ENCODE results near the gene CEBPA.
A peak's percentile ranks its signal among the peaks of the same experiment; 100 is the strongest.

Gene CEBPA

DNA sequence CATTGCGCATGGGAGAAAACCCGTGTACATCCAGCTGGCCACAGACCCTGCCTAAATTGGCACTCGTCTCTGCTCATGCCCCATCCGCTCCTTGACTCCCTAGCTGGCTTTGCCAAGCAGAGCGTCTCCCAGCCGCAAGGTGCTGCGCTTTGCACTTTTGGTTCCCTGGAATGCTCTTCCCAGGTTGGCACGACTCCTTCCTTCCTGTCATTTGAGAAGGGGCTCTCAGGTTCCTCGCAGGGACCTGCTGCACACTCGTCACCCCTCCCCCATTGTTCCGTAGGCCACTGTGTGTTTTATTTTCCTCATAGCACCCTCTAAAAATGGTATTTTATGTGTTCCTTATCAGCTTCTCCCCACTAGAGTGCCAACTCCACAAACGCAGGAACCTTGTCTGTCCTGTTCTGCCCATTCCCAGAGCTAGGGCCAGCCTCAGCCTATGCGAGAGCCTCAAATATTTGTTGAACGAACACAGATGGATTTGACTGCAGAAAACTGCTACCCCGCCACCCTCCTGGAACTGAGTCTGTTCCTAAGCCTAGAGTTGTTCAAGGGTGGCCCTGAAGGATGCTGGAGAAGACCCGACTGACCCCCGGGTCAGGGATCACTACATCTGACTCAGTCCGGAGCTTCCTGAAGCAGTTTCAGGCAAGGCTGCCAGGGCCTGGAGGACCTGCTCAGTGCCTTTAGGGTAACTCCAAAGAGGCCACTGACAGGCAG, 8.4 kb upstream of the CEBPA start:
- H3K27ac ChIP-seq, result peak overlapping the region; percentile 94
- TF ChIP-seq, protein P1, sequence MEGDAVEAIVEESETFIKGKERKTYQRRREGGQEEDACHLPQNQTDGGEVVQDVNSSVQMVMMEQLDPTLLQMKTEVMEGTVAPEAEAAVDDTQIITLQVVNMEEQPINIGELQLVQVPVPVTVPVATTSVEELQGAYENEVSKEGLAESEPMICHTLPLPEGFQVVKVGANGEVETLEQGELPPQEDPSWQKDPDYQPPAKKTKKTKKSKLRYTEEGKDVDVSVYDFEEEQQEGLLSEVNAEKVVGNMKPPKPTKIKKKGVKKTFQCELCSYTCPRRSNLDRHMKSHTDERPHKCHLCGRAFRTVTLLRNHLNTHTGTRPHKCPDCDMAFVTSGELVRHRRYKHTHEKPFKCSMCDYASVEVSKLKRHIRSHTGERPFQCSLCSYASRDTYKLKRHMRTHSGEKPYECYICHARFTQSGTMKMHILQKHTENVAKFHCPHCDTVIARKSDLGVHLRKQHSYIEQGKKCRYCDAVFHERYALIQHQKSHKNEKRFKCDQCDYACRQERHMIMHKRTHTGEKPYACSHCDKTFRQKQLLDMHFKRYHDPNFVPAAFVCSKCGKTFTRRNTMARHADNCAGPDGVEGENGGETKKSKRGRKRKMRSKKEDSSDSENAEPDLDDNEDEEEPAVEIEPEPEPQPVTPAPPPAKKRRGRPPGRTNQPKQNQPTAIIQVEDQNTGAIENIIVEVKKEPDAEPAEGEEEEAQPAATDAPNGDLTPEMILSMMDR (conservative IDR thresholded peaks at IDR 0.05), result no peak
- TF ChIP-seq ZFX (IDR thresholded peaks at IDR 0.05), result no peak

DNA sequence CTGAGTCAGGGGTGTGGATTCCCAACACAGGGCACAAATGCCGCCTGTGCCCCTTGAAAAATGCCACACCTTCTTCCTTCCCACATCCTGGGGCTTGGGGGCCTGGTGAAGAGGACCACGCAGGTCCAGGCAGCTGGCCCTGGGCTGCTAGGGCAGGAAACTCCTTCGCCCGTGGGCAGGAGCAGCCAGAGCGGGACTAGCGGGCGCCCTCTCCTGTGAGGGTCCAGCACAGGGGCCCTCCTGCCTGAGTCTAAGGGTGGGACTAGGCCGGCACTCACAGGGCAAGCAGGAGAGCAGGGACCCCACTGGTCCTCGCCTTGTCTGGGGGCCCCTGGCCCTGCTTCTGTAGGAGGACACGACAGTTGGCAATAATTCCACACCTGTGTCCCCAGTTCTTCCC, 7.5 kb upstream of the CEBPA start:
- H3K27ac ChIP-seq, result peak overlapping the region; percentile 94
- TF ChIP-seq, protein P1 (conservative IDR thresholded peaks at IDR 0.05), result no peak
- TF ChIP-seq ZFX (IDR thresholded peaks at IDR 0.05), result no peak

DNA sequence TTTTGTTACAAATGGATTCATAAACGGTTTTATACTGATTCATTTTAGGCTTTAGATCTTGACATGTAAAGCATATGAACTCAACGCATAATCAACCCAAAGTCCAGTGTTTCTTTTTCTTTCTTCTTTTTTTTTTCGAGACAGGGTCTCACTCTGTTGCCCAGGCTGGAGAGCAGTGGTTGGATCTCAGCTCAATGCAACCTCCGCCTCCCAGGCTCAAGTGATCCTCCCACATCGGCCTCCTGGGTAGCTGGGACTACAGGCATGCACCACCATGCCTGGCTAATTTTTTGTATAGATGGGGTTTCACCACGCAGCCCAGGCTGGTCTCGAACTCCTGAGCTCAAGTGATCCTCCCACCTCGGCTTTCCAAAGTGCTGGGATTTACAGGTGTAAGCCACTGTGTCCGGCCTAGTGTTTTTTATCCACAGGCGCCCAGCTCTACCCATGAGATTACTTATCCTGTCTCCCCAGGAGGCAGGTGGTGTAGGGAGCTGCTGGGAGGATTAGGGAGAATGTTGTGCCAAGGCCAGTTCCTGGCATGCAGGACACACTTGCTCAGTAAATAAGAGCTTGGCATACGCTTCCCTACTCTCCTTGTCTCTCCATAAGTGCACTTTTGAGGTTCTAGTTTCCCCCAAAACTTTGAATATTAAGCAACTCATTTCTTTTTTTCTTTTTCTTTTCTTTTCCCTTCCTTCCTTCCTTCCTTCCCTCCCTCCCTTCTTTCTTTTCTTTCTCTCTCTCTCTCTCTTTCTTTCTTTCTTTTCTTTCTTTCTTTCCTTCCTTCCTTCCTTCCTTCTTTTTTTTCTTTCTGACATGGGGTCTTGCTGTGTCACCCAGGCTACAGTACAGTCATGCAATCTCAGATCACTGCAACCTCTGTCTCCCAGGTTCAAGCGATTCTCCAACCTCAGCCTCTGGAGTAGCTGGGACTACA, 4.8 kb upstream of the CEBPA start:
- TF ChIP-seq ZFX (IDR thresholded peaks at IDR 0.05), result no peak
- TF ChIP-seq, protein P1 (conservative IDR thresholded peaks at IDR 0.05), result no peak
- peak overlapping the region; percentile 94 for H3K27ac ChIP-seq

DNA sequence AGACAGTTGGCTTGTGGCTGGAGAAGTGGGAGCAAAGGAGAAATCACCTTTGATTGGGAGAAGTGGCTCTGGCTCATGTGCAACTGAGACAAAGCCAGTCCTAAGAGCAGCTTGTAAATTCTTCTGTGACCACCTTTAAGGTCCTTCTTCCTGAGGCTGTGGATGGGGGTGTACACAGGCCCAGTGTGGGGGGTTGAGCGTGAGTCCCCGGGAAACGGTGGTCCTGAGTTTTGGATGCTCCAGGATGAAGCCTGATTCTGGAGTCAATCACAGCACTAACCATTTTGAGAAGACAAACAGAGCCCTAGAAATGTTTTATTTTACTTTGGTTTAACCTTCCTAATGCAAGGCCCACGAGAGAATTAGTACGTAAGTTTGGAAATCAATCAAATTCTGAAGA, 3.9 kb upstream of the CEBPA start:
- H3K27ac ChIP-seq, result peak overlapping the region; percentile 35; the same call in 1 of the 2 replicates
- TF ChIP-seq, protein P1 (conservative IDR thresholded peaks at IDR 0.05), result no peak
- no peak for TF ChIP-seq ZFX (IDR thresholded peaks at IDR 0.05)

DNA sequence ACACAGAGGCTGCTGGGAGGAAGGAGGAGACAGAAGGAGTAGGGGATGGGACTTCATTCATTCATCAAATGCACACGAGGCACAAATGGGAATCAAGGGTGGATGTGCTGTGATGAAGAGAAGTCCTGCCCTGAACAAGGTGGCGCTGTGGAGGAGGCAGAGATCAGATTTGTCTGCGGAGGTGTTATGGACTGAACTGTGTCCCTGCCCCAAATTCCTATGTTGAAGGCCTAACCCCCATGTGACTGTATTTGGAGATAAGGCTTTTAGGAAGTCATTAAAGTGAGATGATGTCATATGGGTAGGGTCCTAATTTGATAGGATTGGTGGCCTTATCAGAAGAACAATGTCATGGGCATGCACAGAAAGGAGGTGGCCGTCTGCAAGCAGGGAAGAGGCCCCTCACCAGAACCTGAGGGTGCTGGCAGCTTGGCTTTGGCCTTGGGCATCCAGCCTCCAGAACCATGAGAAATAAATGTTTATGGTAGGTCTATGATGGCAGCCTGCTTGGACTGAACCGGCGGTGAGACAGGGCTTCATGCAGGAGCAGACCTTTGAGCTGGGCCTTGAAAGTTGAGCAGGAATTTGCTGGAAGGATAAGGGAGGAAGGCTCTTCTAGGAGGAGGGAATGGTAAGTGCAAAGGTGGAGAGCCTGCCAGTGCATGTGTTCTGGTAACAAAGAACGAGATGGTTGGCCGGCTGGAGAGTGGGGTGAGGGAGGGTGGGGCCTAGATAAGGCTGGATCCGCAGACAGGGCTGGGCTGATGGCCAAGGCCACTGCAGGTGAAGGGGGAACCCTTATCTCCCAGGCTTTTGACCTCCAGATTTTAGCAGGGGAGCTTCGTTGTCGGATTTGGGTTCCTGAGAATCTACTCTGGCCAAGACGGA, 2.7 kb upstream of the CEBPA start:
- no peak overlapping the region; the same call in 1 of the 2 replicates for H3K27ac ChIP-seq
- TF ChIP-seq, protein P1 (conservative IDR thresholded peaks at IDR 0.05), result no peak
- no peak for TF ChIP-seq ZFX (IDR thresholded peaks at IDR 0.05)

DNA sequence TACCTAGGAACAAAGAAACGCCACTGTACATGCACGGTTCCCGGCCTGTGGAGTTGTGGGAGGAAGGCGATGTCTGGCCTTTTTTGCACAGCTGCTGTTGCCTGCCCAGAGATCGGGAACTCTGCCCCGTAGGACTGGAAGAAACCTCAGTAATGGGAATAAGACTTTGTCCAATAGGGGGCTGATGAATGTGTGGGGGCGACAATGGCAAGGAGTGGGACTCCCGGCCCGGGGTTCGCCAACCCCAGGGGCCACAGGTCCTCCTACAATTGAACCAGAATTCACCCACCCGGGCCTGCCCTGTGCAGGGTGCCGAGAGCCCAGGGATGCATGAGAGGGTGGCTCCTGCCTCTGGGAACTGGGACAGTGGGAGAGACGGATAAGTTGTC, 2.0 kb upstream of the CEBPA start:
- TF ChIP-seq, protein P1 (conservative IDR thresholded peaks at IDR 0.05), result no peak
- TF ChIP-seq ZFX (IDR thresholded peaks at IDR 0.05), result no peak
- H3K27ac ChIP-seq, result no peak overlapping the region

All from C4-2B (cell line).